T-helper 1 cell (primary cell): ENCODE results near the gene COL1A1.

ENCODE experiments used
- DNase-seq, 5 donors: peaks; one replicate each; pipeline ENCODE4 v3.0.0-alpha.2; 2012 to 2020

Gene COL1A1

GRCh38 chr17:50213026-50214022 lies 11.9 kb upstream of the COL1A1 start:
- DNase-seq, result peak in 1 of 5 donors; percentile 42

- no peak for DNase-seq
Observed at GRCh38 chr17:50212121-50212843, 10.9 kb upstream of the COL1A1 start.

- no peak for DNase-seq
Observed at GRCh38 chr17:50211249-50212120, 10.1 kb upstream of the COL1A1 start.

GRCh38 chr17:50210240-50211225 lies 9.1 kb upstream of the COL1A1 start:
- DNase-seq, result no peak

GRCh38 chr17:50209472-50210239 lies 8.2 kb upstream of the COL1A1 start:
- no peak for DNase-seq

GRCh38 chr17:50209133-50209471 lies 7.7 kb upstream of the COL1A1 start:
- DNase-seq, result no peak

- no peak for DNase-seq
Observed at GRCh38 chr17:50208611-50209061, 7.2 kb upstream of the COL1A1 start.

GRCh38 chr17:50207792-50208567 lies 6.5 kb upstream of the COL1A1 start:
- DNase-seq, result no peak

GRCh38 chr17:50207315-50207714 lies 5.9 kb upstream of the COL1A1 start:
- DNase-seq, result no peak

- DNase-seq, result no peak
Observed at GRCh38 chr17:50206604-50207293, 5.3 kb upstream of the COL1A1 start.

- DNase-seq, result no peak
Observed at GRCh38 chr17:50205963-50206505, 4.6 kb upstream of the COL1A1 start.

GRCh38 chr17:50205111-50205962 lies 3.9 kb upstream of the COL1A1 start:
- DNase-seq, result no peak

GRCh38 chr17:50204431-50204830 lies 3.0 kb upstream of the COL1A1 start:
- DNase-seq, result no peak

GRCh38 chr17:50203604-50204345 lies 2.3 kb upstream of the COL1A1 start:
- DNase-seq, result no peak

- no peak for DNase-seq
Observed at GRCh38 chr17:50203086-50203485, 1.7 kb upstream of the COL1A1 start.

- peak; percentile 63 to 77 (median 69) for DNase-seq
Observed at GRCh38 chr17:50200457-50201275, 765 bp downstream of the COL1A1 start.
